Tibial nerve (tissue), 4 donors: ENCODE results near the gene ARSG.

Experiments used
- EP300 ChIP-seq, 2 donors: sonication (generic); formaldehyde crosslinking; IDR thresholded peaks; one replicate each; pipeline ENCODE4 v1.6.1; 2017; ENCODE audit warnings: antibody characterized with exemption in 2 of 2, mild to moderate bottlenecking in 1 of 2
- POLR2A ChIP-seq, 2 donors: fragments of 450-650 bp; IDR thresholded peaks; one replicate each; pipeline ENCODE4 v1.6.1; 2017; ENCODE audit warnings: antibody characterized with exemption in 2 of 2, mild to moderate bottlenecking in 2 of 2, moderate library complexity in 2 of 2
- TF ChIP-seq, protein P1 (sequence below), 5 experiments: fragments of 200-600 bp in 3 of 5; fragments of 450-650 bp in 2 of 5; sonication (generic) in 3 of 5; IDR thresholded peaks; one replicate each; pipeline ENCODE4 v1.5.1; 2016 to 2019; ENCODE audit warnings: antibody characterized with exemption in 5 of 5, mild to moderate bottlenecking in 3 of 5, moderate library complexity in 2 of 5

DNA sequence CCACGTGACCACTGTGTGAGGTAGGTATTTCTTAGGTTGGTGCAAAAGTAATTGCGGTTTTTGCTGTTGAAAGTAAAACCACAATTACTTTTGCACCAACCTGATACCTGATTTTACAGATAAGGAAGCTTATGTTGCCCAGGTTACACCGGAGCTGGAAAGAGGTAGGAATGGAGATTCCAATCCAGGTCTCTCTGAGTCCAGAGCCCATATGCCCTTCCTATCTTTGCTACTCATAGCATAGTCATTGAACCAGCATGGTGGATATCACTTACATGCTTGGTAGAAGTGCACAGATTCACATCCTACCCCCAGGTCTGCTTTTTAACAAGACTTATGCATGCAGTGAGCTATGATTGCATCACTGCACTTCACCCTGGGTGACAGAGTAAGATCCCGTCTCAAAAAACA lies 61.8 kb downstream of the ARSG start:
- TF ChIP-seq, protein P1, sequence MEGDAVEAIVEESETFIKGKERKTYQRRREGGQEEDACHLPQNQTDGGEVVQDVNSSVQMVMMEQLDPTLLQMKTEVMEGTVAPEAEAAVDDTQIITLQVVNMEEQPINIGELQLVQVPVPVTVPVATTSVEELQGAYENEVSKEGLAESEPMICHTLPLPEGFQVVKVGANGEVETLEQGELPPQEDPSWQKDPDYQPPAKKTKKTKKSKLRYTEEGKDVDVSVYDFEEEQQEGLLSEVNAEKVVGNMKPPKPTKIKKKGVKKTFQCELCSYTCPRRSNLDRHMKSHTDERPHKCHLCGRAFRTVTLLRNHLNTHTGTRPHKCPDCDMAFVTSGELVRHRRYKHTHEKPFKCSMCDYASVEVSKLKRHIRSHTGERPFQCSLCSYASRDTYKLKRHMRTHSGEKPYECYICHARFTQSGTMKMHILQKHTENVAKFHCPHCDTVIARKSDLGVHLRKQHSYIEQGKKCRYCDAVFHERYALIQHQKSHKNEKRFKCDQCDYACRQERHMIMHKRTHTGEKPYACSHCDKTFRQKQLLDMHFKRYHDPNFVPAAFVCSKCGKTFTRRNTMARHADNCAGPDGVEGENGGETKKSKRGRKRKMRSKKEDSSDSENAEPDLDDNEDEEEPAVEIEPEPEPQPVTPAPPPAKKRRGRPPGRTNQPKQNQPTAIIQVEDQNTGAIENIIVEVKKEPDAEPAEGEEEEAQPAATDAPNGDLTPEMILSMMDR (IDR thresholded peaks at IDR 0.05), result no peak
- TF ChIP-seq EP300 (IDR thresholded peaks at IDR 0.05) (no peak), POLR2A (IDR thresholded peaks at IDR 0.05) (no peak)
